GM12891 (cell line): ENCODE results near the gene RANBP9.

Experiments
- DNase-seq: peaks from one replicate; pipeline ENCODE4 v3.0.0; 2011; ENCODE audit warnings: low spot score; ENCODE audit not compliant: insufficient read length
- FAIRE-seq: peaks from 2 replicates; lab custom pipeline; 2011; peaks lifted over from hg19 to GRCh38; lab: Jason Lieb, UNC
- PAX5 ChIP-seq: IDR thresholded peaks from 2 replicates; pipeline ENCODE4 v1.6.1; 2011; ENCODE audit warnings: low read length, moderate library complexity, mild to moderate bottlenecking; ENCODE audit not compliant: insufficient read depth, severe bottlenecking
- POLR2A ChIP-seq: IDR thresholded peaks from 2 replicates; pipeline ENCODE4 v1.6.1; 2011; ENCODE audit warnings: low read depth, low read length, control low read depth
- POLR2AphosphoS5 ChIP-seq: IDR thresholded peaks from 2 replicates; pipeline ENCODE4 v1.6.1; 2011; ENCODE audit warnings: low read depth, low read length, control low read depth
- POU2F2 ChIP-seq: IDR thresholded peaks from 2 replicates; pipeline ENCODE4 v1.6.1; 2011; ENCODE audit warnings: low read depth, mild to moderate bottlenecking, control low read depth, low read length, moderate library complexity
- SPI1 ChIP-seq: IDR thresholded peaks from 2 replicates; pipeline ENCODE4 v1.6.1; 2011; ENCODE audit warnings: low read depth, low read length, control low read depth
- TAF1 ChIP-seq: IDR thresholded peaks from 2 replicates; pipeline ENCODE4 v1.6.1; 2011; ENCODE audit warnings: low read depth, low read length, control low read depth

Gene RANBP9

DNA sequence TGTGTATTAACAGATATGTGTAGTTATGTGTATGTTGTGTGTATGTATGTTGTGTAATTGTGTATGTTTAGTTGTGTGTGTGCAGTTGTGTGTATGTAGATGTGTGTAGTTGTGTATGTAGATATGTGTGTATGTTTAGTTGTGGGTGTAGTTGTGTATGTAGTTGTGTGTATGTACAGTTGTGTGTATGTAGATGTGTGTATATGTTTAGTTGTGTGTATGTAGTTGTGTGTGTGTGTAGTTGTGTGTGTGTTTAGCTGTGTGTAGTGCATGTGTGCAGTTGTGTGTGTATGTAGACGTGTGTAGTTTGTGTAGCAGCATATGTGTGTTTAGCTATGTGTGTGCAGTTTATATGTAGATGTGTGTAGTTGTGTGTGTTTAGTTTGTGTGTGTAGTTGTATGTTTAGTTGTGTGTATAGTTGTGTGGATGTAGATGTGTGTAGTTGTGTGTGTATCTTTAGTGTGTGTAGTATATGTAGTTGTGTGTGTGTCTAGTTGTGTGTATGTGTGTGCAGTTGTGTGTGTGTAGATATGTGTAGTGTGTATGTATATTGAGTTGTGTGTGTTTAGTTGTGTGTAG, 121.0 kb downstream of the RANBP9 start:
- peak; percentile 90 for FAIRE-seq
- TF ChIP-seq POLR2A (no peak), PAX5 (no peak), POLR2AphosphoS5 (no peak), SPI1 (no peak), TAF1 (no peak), POU2F2 (no peak)
- no peak for DNase-seq

DNA sequence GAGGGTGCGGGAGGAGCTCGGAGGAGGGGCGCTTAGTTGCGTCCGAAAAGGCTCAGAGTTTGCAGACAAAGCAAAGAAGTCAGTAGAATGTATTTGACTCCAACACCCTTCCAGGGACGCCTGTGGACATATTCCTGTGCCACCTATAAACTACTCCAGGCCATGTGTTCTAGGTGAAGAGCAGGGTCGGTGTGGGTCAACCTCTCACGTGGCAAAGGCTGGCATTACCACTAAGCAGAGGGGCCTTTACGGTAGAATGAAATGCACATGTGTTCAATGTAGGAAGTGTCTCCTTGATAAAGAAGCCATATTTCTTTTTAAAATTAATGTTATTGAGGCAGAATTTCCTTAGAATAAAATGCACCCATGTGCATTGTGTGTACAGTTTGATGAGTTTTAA, 121.8 kb downstream of the RANBP9 start:
- no peak for FAIRE-seq
- no peak for DNase-seq
- TF ChIP-seq SPI1 (no peak), PAX5 (no peak), POU2F2 (no peak), TAF1 (no peak)

DNA sequence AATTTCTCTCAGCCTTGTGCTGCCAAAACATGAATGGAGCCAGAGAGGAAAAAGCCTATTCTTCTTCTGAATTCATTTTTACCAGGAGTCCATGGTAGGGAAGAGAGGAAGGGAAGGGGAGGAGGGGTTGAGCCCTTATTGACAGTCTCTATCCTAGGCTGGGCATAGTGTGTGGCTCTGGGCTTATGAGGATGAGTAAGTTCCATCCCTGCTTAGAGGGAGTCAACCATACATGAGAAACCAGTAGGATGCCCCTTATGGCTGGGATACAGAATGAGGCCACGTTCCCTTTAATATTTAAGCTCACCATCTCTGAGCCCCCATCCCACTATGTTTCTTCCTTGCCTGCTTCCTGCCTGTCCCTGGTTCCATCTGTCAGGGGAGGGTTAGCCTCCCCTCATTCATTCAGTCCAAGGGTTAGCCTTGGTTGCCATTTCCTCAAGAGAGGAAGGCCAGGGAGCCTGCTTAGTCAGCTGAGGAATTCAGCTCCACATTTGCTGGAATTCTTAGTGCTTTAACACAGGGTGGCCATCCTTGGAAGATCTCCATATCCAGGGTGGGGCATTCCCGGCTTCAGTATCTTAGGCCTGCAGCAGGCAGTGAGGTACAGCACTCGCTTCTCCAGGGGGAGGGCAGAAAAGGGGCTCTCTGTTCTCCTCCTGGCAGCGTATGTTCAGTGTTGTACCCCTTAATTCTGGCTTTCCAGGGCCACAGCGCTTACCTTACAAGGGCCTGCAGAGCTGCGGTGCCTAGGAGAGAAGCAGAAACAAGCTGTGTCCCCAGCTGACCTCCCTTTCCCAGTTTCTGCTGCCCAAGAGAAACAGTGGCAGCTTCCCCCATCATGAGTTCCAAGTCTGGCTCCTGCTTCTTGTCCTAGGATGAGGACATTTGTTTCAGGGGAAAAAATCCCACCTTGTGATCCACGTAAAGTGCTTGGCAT, 124.8 kb downstream of the RANBP9 start:
- TF ChIP-seq SPI1 = no peak
- no peak for TF ChIP-seq PAX5
- no peak for TF ChIP-seq POU2F2
- no peak for TF ChIP-seq TAF1
- TF ChIP-seq POLR2A = no peak
- TF ChIP-seq POLR2AphosphoS5 = no peak
- DNase-seq = no peak
- FAIRE-seq = no peak

DNA sequence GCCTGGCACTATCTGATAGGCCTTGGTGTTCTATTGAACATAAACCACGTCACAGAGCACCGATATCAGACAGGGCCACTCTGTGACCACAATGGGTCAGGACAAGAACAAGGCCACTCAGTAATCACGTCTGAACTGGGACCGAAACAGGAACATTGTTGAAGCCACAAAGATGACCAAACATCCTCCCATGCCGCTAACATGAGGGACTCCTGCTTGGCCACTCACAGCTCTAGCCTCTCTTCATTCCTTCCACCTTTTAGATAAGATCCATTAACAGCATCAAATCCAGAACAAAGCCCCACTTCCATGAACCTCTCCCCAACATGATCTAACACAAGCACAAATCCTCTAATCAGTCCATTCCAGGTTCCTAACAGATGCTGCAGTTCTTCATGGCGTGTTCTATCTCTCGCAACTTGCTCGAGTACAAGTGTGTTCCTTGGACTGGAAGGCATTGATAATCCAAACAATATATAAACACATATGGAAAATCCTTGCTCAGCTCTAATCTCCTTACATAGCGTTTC, 129.9 kb downstream of the RANBP9 start:
- DNase-seq = no peak

DNA sequence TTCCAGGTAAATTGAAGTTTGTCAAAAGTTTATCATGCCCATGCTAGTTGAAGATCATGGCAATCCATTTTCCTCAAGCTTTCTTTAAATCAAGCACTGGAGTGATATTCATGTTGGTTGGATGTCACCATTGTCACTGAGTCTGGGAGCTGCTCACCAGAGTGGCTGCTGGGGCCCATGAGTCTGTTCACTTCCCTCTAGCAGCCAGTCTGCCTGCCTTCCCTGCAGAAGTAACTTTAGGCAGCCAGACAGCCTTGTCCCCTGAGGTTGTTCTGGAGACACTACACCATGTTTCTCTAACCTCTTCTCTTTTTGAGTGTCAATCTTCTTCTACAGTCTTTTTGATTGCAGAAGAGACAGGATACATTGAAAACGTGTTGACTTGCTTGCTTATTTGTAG, 131.7 kb downstream of the RANBP9 start:
- FAIRE-seq (no peak), DNase-seq (no peak)
- TF ChIP-seq POLR2AphosphoS5 = no peak

More for the DNA sequence above, 129.9 kb downstream of the RANBP9 start:
- no peak for FAIRE-seq
- TF ChIP-seq POLR2AphosphoS5 = no peak
- TF ChIP-seq POU2F2 = no peak

DNA sequence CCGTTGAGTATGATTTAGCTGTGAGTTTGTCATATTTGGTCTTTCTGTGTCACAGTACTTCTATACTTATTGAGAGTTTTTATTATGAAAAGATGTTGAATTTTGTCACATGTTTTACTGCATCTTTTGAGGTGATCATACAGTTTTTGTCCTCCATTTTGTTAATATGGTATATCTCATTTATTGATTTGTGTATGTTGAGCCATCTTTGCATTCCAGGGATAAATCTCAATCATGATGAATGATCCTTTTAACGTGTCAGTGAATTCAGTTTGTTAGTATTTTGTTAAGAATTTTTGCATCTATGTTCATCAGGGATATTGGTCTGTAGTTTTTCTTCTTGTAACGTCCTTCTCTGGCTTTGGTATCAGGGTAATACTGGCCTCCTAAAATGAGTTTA, 133.7 kb downstream of the RANBP9 start:
- DNase-seq (no peak), FAIRE-seq (no peak)
- TF ChIP-seq POU2F2 (no peak), POLR2AphosphoS5 (no peak), PAX5 (no peak), SPI1 (no peak), POLR2A (no peak), TAF1 (no peak)

DNA sequence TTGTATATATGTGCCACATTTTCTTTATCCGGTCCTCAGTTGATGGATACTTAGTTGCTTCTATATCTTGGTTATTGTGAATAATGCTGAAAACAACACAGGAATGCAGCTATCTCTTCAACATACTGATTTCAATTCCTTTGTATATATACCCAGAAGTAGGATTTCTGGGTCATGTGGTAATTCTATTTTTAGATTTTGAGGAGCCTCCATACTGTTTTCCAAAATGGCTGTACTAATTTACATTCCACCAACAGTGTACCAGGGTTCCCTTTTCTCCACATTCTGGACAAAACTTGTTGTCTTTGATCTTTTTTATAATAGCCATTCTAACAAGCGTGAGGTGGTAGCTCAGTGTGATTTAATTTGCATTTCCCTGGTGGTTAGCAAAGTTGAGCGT, 135.6 kb downstream of the RANBP9 start:
- DNase-seq = no peak
- no peak for FAIRE-seq
- no peak for TF ChIP-seq SPI1
- no peak for TF ChIP-seq POLR2A
- no peak for TF ChIP-seq TAF1
- no peak for TF ChIP-seq PAX5
- no peak for TF ChIP-seq POU2F2

DNA sequence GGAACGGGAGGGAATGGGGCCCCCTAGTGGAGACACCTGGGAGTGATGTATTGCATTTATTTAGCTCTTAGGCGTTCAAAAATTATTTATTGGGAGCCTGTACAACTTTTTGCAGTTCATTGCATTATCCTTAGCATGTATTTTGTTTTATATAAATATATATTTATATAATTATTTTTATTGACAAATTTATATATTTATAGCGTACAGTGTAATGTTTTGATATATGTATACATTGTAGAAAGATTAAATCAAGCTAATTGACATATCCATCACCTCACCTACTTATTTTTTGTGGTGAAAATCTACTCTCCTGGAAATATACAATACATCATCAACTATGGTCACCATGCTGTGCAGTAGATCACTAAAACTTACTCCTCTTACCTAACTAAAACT, 136.3 kb downstream of the RANBP9 start:
- no peak for TF ChIP-seq POU2F2
- no peak for TF ChIP-seq POLR2AphosphoS5
- TF ChIP-seq SPI1 = no peak
- no peak for TF ChIP-seq POLR2A
- TF ChIP-seq TAF1 = no peak
- no peak for TF ChIP-seq PAX5
- DNase-seq = no peak
- no peak for FAIRE-seq

DNA sequence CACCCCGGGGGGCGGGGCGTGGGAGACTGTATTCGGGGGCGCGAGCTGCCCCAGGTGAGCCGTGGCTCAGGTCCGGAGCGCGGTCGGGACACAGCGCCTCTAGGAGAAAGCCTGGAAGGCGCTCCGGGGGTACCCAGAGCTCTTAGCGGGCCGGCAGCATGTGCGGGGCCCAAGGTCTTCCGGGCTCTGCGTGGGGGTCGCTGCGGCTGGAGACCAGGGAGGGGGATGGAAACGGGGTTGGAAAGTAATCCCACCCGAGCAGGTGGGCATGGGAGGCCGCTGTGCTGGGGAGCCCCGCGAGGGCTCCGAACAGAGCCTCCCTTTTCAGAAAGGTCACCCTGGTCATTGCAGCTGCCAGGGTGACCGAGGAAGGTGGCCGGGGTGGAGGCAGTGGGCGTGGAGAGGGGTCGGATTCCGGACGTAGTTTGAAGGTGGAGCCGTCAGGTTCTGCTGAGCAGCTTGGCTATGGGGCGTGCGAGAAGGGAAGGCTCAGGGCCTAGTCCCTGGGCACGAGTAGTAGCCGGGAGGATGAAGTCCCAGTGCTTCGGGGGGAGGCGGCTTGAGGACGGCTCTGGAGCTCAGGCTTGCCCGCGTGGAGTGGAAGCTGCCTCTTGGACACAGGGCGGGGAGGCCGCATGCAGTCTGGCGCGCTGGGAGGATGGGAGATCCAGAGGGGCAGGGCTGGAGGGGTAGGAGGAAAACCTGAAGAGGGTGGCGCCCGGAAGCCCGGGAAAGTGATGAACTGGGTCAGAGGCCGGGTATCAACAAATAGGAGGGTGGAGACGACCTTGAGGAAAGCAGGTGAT, 136.9 kb downstream of the RANBP9 start, which contains the start of gene SIRT5:
Gene SIRT5 (plus strand): TSS at position 31 of the 806 bp plus-strand sequence. CDS start 9,510 bp downstream, outside the sequence.
- FAIRE-seq (no peak), DNase-seq (peak; percentile 57)
- peak; percentile 74 for TF ChIP-seq POLR2AphosphoS5
- peak; percentile 75 for TF ChIP-seq POLR2A
- no peak for TF ChIP-seq PAX5
- TF ChIP-seq POU2F2 = no peak
- no peak for TF ChIP-seq SPI1
- TF ChIP-seq TAF1 = no peak; the same call in none of the 2 replicates
